Measurements from ENCODE around the gene STK36. TPM values are rescaled to one million over a fixed set of nuclear protein-coding genes. Genes with fewer than 3 reads are reported as not detected.

The STK36 gene
- total RNA-seq, 1 donor from 2014 or later, result 75.1 TPM

DNA sequence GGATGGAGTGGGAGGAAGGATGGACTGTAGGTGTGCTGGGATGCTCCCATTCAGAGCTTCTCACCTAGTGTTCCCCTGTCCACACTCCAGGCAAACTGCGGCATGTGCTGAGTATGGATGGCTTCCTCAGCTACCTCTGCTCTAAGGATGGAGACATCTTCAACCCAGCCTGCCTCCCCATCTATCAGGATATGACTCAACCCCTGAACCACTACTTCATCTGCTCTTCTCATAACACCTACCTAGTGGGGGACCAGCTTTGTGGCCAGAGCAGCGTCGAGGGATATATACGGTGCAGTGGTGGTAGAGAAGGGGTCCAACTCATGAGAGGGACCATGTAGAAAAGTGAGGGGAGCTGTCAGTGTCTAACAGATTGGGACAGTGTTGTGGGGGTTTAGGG lies 43.9 kb upstream of the STK36 start:
- H3K27ac Mint-ChIP-seq (ENCODE audit: unreplicated experiment), result no peak overlapping the region
- H3K36me3 Mint-ChIP-seq (ENCODE audit: low read depth, unreplicated experiment), result peaks cover 32% of the 10 kb centered on the region
- no peak overlapping the region for H3K4me3 Mint-ChIP-seq (ENCODE audit: unreplicated experiment)
- H3K9me3 Mint-ChIP-seq (ENCODE audit: unreplicated experiment), result no peaks in the 10 kb centered on the region
- no peak for DNase-seq (ENCODE audit: low spot score)
- TF ChIP-seq, protein P1, sequence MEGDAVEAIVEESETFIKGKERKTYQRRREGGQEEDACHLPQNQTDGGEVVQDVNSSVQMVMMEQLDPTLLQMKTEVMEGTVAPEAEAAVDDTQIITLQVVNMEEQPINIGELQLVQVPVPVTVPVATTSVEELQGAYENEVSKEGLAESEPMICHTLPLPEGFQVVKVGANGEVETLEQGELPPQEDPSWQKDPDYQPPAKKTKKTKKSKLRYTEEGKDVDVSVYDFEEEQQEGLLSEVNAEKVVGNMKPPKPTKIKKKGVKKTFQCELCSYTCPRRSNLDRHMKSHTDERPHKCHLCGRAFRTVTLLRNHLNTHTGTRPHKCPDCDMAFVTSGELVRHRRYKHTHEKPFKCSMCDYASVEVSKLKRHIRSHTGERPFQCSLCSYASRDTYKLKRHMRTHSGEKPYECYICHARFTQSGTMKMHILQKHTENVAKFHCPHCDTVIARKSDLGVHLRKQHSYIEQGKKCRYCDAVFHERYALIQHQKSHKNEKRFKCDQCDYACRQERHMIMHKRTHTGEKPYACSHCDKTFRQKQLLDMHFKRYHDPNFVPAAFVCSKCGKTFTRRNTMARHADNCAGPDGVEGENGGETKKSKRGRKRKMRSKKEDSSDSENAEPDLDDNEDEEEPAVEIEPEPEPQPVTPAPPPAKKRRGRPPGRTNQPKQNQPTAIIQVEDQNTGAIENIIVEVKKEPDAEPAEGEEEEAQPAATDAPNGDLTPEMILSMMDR (IDR thresholded peaks at IDR 0.05; ENCODE audit: unreplicated experiment), result no peak
- peaks cover 39% of the 10 kb centered on the region for H3K4me1 Mint-ChIP-seq (ENCODE audit: unreplicated experiment)
- H3K27me3 Mint-ChIP-seq (ENCODE audit: unreplicated experiment), result peaks cover 12% of the 10 kb centered on the region

GRCh38 chr2:218631837-218632236 lies 40.0 kb upstream of the STK36 start:
- H3K36me3 Mint-ChIP-seq (ENCODE audit: low read depth, unreplicated experiment), result peaks cover 51% of the 10 kb centered on the region

GRCh38 chr2:218635719-218636118 lies 36.2 kb upstream of the STK36 start:
- Mint-ChIP-seq H3K4me3 (ENCODE audit: unreplicated experiment) (peak overlapping the region; percentile 32), H3K36me3 (ENCODE audit: low read depth, unreplicated experiment) (peaks cover 69% of the 10 kb centered on the region), H3K27me3 (ENCODE audit: unreplicated experiment) (peaks cover 6% of the 10 kb centered on the region), H3K4me1 (ENCODE audit: unreplicated experiment) (peaks cover 44% of the 10 kb centered on the region), H3K9me3 (ENCODE audit: unreplicated experiment) (no peaks in the 10 kb centered on the region), H3K27ac (ENCODE audit: unreplicated experiment) (peak overlapping the region; percentile 16)
- TF ChIP-seq, protein P1 (IDR thresholded peaks at IDR 0.05; ENCODE audit: unreplicated experiment), result no peak
- no peak for DNase-seq (ENCODE audit: low spot score)

More at GRCh38 chr2:218631837-218632236, 40.0 kb upstream of the STK36 start:
- TF ChIP-seq, protein P1 (IDR thresholded peaks at IDR 0.05; ENCODE audit: unreplicated experiment), result no peak
- Mint-ChIP-seq H3K27ac (ENCODE audit: unreplicated experiment) (peak overlapping the region; percentile 94), H3K4me3 (ENCODE audit: unreplicated experiment) (peak overlapping the region; percentile 56), H3K9me3 (ENCODE audit: unreplicated experiment) (no peaks in the 10 kb centered on the region), H3K27me3 (ENCODE audit: unreplicated experiment) (peaks cover 10% of the 10 kb centered on the region), H3K4me1 (ENCODE audit: unreplicated experiment) (peaks cover 49% of the 10 kb centered on the region)
- DNase-seq (ENCODE audit: low spot score), result no peak

DNA sequence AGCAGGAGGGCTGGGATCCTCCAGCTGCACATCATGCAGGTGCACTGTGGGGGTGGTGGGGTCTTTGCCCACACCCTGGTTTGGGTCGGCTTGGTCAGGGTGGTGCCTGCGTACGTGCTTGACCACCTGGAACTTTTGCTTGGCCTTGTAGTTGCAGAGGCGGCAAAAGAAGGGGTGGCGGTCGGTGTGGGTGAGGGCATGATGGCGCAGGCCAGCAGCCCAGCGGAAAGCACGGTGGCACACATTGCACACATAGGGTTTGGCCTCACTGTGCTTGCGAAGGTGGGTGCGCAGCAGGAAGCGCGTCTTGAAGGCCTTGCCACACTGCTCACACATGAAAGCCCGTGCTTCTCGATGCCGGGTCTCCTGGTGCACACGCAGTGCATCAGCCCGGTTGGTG lies 33.5 kb upstream of the STK36 start:
- H3K27me3 Mint-ChIP-seq (ENCODE audit: unreplicated experiment), result peaks cover 5% of the 10 kb centered on the region
- peaks cover 39% of the 10 kb centered on the region for H3K4me1 Mint-ChIP-seq (ENCODE audit: unreplicated experiment)
- H3K9me3 Mint-ChIP-seq (ENCODE audit: unreplicated experiment), result no peaks in the 10 kb centered on the region
- no peak overlapping the region for H3K4me3 Mint-ChIP-seq (ENCODE audit: unreplicated experiment)
- peaks cover 56% of the 10 kb centered on the region for H3K36me3 Mint-ChIP-seq (ENCODE audit: low read depth, unreplicated experiment)
- H3K27ac Mint-ChIP-seq (ENCODE audit: unreplicated experiment), result no peak overlapping the region
- no peak for DNase-seq (ENCODE audit: low spot score)
- TF ChIP-seq, protein P1 (IDR thresholded peaks at IDR 0.05; ENCODE audit: unreplicated experiment), result no peak

DNA sequence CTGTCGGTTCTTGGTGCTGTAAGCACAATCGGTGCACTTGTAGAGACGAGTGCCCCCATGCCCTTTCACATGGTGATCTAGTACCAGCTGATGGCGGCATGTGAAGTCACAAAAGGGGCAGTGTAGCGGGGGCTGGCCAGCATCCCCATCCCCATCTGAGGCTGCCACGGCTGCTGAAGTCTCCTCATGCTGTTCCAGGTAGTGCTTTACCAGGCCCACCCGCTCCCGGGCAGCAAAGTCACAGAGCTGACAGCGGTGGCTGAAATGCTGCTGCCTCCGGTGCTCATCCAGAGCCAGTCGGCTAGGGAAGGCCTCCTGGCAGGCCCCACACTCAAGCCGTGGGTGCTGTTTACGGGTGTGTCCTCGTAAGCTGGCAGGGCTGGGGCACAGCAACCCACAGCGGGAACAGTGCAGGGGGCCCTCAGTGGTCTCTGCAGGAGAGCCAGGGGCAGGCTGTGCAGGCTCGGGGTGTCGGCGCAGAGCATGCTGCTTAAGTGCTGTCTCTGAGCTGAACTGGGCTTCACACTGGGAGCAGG lies 29.7 kb upstream of the STK36 start:
- H3K27me3 Mint-ChIP-seq (ENCODE audit: unreplicated experiment), result peaks cover 6% of the 10 kb centered on the region
- H3K36me3 Mint-ChIP-seq (ENCODE audit: low read depth, unreplicated experiment), result peaks cover 31% of the 10 kb centered on the region
- TF ChIP-seq, protein P1 (IDR thresholded peaks at IDR 0.05; ENCODE audit: unreplicated experiment), result no peak
- H3K4me1 Mint-ChIP-seq (ENCODE audit: unreplicated experiment), result peaks cover 11% of the 10 kb centered on the region
- H3K9me3 Mint-ChIP-seq (ENCODE audit: unreplicated experiment), result no peaks in the 10 kb centered on the region
- no peak for DNase-seq (ENCODE audit: low spot score)
- H3K27ac Mint-ChIP-seq (ENCODE audit: unreplicated experiment), result peak overlapping the region; percentile 61
- peak overlapping the region; percentile 24 for H3K4me3 Mint-ChIP-seq (ENCODE audit: unreplicated experiment)
